HG03045 (cell line): ENCODE measurements around the gene LIMK1.
"Not testable (repeated sequence)": the region's sequence is repeated elsewhere in the genome, so short reads cannot be mapped to it uniquely, and the experiment has no call there.

Source experiments
- ATAC-seq: cut with Tn5 transposase; IDR thresholded peaks from one replicate; pipeline ENCODE4 v1.9.1; 2021; ENCODE audit warnings: mild to moderate bottlenecking, moderate library complexity; ENCODE audit not compliant: unreplicated experiment

Gene LIMK1

GRCh38 chr7:74083117-74083876, at the start of gene LIMK1:
Gene LIMK1, plus strand, starts transcription at chr7:74083804. Its CDS starts 187 bp downstream, at chr7:74083991.
- peak; percentile 59 for ATAC-seq

- no peak for ATAC-seq
Observed at GRCh38 chr7:74037609-74038008, 46.0 kb upstream of the LIMK1 start.

GRCh38 chr7:74038194-74038961, 45.2 kb upstream of the LIMK1 start:
- ATAC-seq, result no peak

- ATAC-seq, result no peak
Observed at GRCh38 chr7:74039337-74039736, 44.3 kb upstream of the LIMK1 start.

GRCh38 chr7:74040101-74040790, 43.4 kb upstream of the LIMK1 start:
- no peak for ATAC-seq

- ATAC-seq, result no peak
Observed at GRCh38 chr7:74040791-74041520, 42.6 kb upstream of the LIMK1 start.

GRCh38 chr7:74042746-74043522, 40.7 kb upstream of the LIMK1 start:
- ATAC-seq, result no peak

- no peak for ATAC-seq
Observed at GRCh38 chr7:74043523-74043951, 40.1 kb upstream of the LIMK1 start.

GRCh38 chr7:74044366-74045350, 38.9 kb upstream of the LIMK1 start:
- no peak for ATAC-seq

GRCh38 chr7:74046581-74046980, 37.0 kb upstream of the LIMK1 start:
- not testable (repeated sequence) for ATAC-seq

- no peak for ATAC-seq
Observed at GRCh38 chr7:74047804-74048380, 35.7 kb upstream of the LIMK1 start.

- no peak for ATAC-seq
Observed at GRCh38 chr7:74048999-74049599, 34.5 kb upstream of the LIMK1 start.

- no peak for ATAC-seq
Observed at GRCh38 chr7:74049997-74050798, 33.4 kb upstream of the LIMK1 start.

- ATAC-seq, result no peak
Observed at GRCh38 chr7:74051193-74051592, 32.4 kb upstream of the LIMK1 start.

- ATAC-seq, result no peak
Observed at GRCh38 chr7:74051629-74052410, 31.8 kb upstream of the LIMK1 start.

GRCh38 chr7:74052628-74053027, 31.0 kb upstream of the LIMK1 start:
- ATAC-seq, result no peak
